ENCODE results near the gene UTF1.
"Not testable (repeated sequence)": the region's sequence is repeated elsewhere in the genome, so short reads cannot be mapped to it uniquely, and the experiment has no call there.

Gene UTF1

GRCh38 chr10:133216776-133217175, 13.2 kb upstream of the UTF1 start:
- no peak for DNase-seq (ENCODE audit: extremely low read depth, low read depth)

GRCh38 chr10:133217800-133218589, 12.0 kb upstream of the UTF1 start:
- no peak for TF ChIP-seq CTCF (IDR thresholded peaks at IDR 0.05; ENCODE audit: low read depth, low read length)
- DNase-seq (ENCODE audit: extremely low read depth, low read depth): no peak

More at GRCh38 chr10:133216776-133217175, 13.2 kb upstream of the UTF1 start:
- no peak for TF ChIP-seq CTCF (IDR thresholded peaks at IDR 0.05; ENCODE audit: low read depth, low read length)

- DNase-seq (ENCODE audit: extremely low read depth, low read depth): no peak
- no peak for TF ChIP-seq CTCF (IDR thresholded peaks at IDR 0.05; ENCODE audit: low read depth, low read length)
Measured at GRCh38 chr10:133218891-133219290, 11.1 kb upstream of the UTF1 start.

- no peak for TF ChIP-seq CTCF (IDR thresholded peaks at IDR 0.05; ENCODE audit: low read depth, low read length)
- DNase-seq (ENCODE audit: extremely low read depth, low read depth): no peak
Measured at GRCh38 chr10:133219782-133220181, 10.2 kb upstream of the UTF1 start.

GRCh38 chr10:133221331-133221730, 8.7 kb upstream of the UTF1 start:
- no peak for TF ChIP-seq CTCF (IDR thresholded peaks at IDR 0.05; ENCODE audit: low read depth, low read length)
- DNase-seq (ENCODE audit: extremely low read depth, low read depth): no peak

- not testable (repeated sequence) for DNase-seq (ENCODE audit: extremely low read depth, low read depth)
Measured at GRCh38 chr10:133221756-133222155, 8.3 kb upstream of the UTF1 start.

GRCh38 chr10:133224076-133224475, 5.9 kb upstream of the UTF1 start:
- DNase-seq (ENCODE audit: extremely low read depth, low read depth): no peak
- TF ChIP-seq CTCF (IDR thresholded peaks at IDR 0.05; ENCODE audit: low read depth, low read length): no peak
